H9 (cell line): ENCODE data around the gene TUB. TPM values are rescaled to one million over a fixed set of nuclear protein-coding genes. Genes with fewer than 3 reads are reported as not detected.

Experiments used
- DNase-seq: peaks from one replicate; pipeline ENCODE4 v3.0.0-alpha.2; 2017
- H2AFZ ChIP-seq: one replicate; pipeline ENCODE4 v1.6.1; 2013; ENCODE audit warnings: mild to moderate bottlenecking, low read length, control low read depth, moderate library complexity
- H2AK5ac ChIP-seq: 2 replicates; pipeline ENCODE4 v1.6.1; 2013; ENCODE audit warnings: low read length, control low read depth, mixed read lengths; ENCODE audit not compliant: insufficient read length
- H2BK120ac ChIP-seq: one replicate; pipeline ENCODE4 v1.6.1; 2013; ENCODE audit warnings: low read depth, mild to moderate bottlenecking, low read length, control low read depth, inconsistent platforms; ENCODE audit not compliant: poor library complexity, severe bottlenecking
- H2BK12ac ChIP-seq: 2 replicates; pipeline ENCODE4 v1.6.1; 2013; ENCODE audit warnings: low read length, control low read depth, mixed read lengths, low read depth; ENCODE audit not compliant: insufficient read length
- H2BK15ac ChIP-seq: 2 replicates; pipeline ENCODE4 v1.6.1; 2013; ENCODE audit warnings: low read depth, low read length, control low read depth
- H2BK20ac ChIP-seq: one replicate; pipeline ENCODE4 v1.6.1; 2013; ENCODE audit warnings: low read depth, mild to moderate bottlenecking, low read length, control low read depth, inconsistent platforms; ENCODE audit not compliant: poor library complexity, severe bottlenecking
- H2BK5ac ChIP-seq: 2 replicates; pipeline ENCODE4 v1.6.1; 2013; ENCODE audit warnings: low read length, control low read depth, mixed read lengths; ENCODE audit not compliant: insufficient read length
- H3K14ac ChIP-seq: 2 replicates; pipeline ENCODE4 v1.6.1; 2013; ENCODE audit warnings: low read length, control low read depth; ENCODE audit not compliant: insufficient read depth
- H3K18ac ChIP-seq: 2 replicates; pipeline ENCODE4 v1.6.1; 2013; ENCODE audit warnings: low read depth, mild to moderate bottlenecking, mixed read lengths, low read length, control low read depth; ENCODE audit not compliant: insufficient read length
- H3K23ac ChIP-seq: 2 replicates; pipeline ENCODE4 v1.6.1; 2013; ENCODE audit warnings: low read length, control low read depth, mixed read lengths, low read depth; ENCODE audit not compliant: insufficient read length
- H3K23me2 ChIP-seq: 2 replicates; pipeline ENCODE4 v1.6.1; 2013; ENCODE audit warnings: low read depth, mild to moderate bottlenecking, mixed read lengths, low read length, control low read depth; ENCODE audit not compliant: insufficient read length, poor library complexity, severe bottlenecking
- H3K27ac ChIP-seq: 2 replicates; pipeline ENCODE4 v1.5.1; 2013; ENCODE audit warnings: low read length, control low read depth, mixed read lengths, low read depth; ENCODE audit not compliant: insufficient read length
- H3K27me3 ChIP-seq: 2 replicates; pipeline ENCODE4 v1.6.1; 2013; ENCODE audit warnings: low read length, control low read depth, inconsistent platforms; ENCODE audit not compliant: insufficient read depth
- H3K4ac ChIP-seq: 2 replicates; pipeline ENCODE4 v1.6.1; 2013; ENCODE audit warnings: low read depth, mild to moderate bottlenecking, control low read depth, inconsistent platforms, low read length, moderate library complexity
- H3K4me1 ChIP-seq: 2 replicates; pipeline ENCODE4 v1.6.1; 2013; ENCODE audit warnings: low read length, control low read depth, inconsistent platforms; ENCODE audit not compliant: insufficient read depth
- H3K4me2 ChIP-seq: 2 replicates; pipeline ENCODE4 v1.6.1; 2013; ENCODE audit warnings: low read length, control low read depth, mixed read lengths; ENCODE audit not compliant: insufficient read length, insufficient read depth
- H3K56ac ChIP-seq: 2 replicates; pipeline ENCODE4 v1.6.1; 2013; ENCODE audit warnings: low read depth, mild to moderate bottlenecking, mixed read lengths, low read length, control low read depth; ENCODE audit not compliant: insufficient read length
- H3K79me1 ChIP-seq: 2 replicates; pipeline ENCODE4 v1.6.1; 2013; ENCODE audit warnings: low read depth, mild to moderate bottlenecking, moderate library complexity, low read length, control low read depth, inconsistent platforms; ENCODE audit not compliant: insufficient read depth, poor library complexity, severe bottlenecking
- H3K79me2 ChIP-seq: 2 replicates; pipeline ENCODE4 v1.6.1; 2013; ENCODE audit warnings: low read length, control low read depth, inconsistent platforms; ENCODE audit not compliant: insufficient read depth
- H3K9ac ChIP-seq: 2 replicates; pipeline ENCODE4 v1.6.1; 2013; ENCODE audit warnings: low read length, control low read depth, mixed read lengths; ENCODE audit not compliant: insufficient read length; ENCODE audit errors: extremely low read depth
- H3K9me3 ChIP-seq: one replicate; pipeline ENCODE4 v1.6.1; 2013; ENCODE audit warnings: low read depth, low read length, inconsistent platforms; ENCODE audit not compliant: control insufficient read depth
- H3T11ph ChIP-seq: one replicate; pipeline ENCODE4 v1.6.1; 2013; ENCODE audit warnings: mild to moderate bottlenecking, low read length, control low read depth, inconsistent platforms
- H4K20me1 ChIP-seq: one replicate; pipeline ENCODE4 v1.6.1; 2013; ENCODE audit not compliant: control insufficient read depth, insufficient read length, insufficient read depth
- H4K5ac ChIP-seq: 2 replicates; pipeline ENCODE4 v1.6.1; 2013; ENCODE audit warnings: low read depth, mild to moderate bottlenecking, mixed read lengths, low read length, control low read depth; ENCODE audit not compliant: insufficient read length
- H4K8ac ChIP-seq: replicated peaks from 2 replicates; pipeline ENCODE4 v1.6.1; 2013; ENCODE audit warnings: low read length, control low read depth, mixed read lengths, low read depth; ENCODE audit not compliant: insufficient read length
- H4K91ac ChIP-seq: 2 replicates; pipeline ENCODE4 v1.6.1; 2013; ENCODE audit warnings: low read depth, mild to moderate bottlenecking, moderate library complexity, mixed read lengths, low read length, control low read depth; ENCODE audit not compliant: insufficient read length
- H3K27ac Mint-ChIP-seq, 3 experiments: 2 replicates in 2 of 3; 3 replicates in 1 of 3; pipeline ENCODE4 v1.8.0; 2020 to 2021; ENCODE audit warnings: mixed read lengths in 3 of 3, mild to moderate bottlenecking in 1 of 3, moderate library complexity in 1 of 3
- H3K27me3 Mint-ChIP-seq: 2 replicates; pipeline ENCODE4 v1.8.0; 2021; ENCODE audit warnings: low read depth, mild to moderate bottlenecking, moderate library complexity, mixed read lengths
- H3K36me3 Mint-ChIP-seq, 3 experiments: 2 replicates in 2 of 3; 3 replicates in 1 of 3; pipeline ENCODE4 v1.8.0; 2020 to 2021; ENCODE audit warnings: low read depth in 3 of 3, mixed read lengths in 3 of 3; ENCODE audit not compliant: insufficient read depth in 1 of 3
- H3K4me1 Mint-ChIP-seq, 2 experiments: 2 replicates each; pipeline ENCODE4 v1.8.0; 2020; ENCODE audit warnings: mixed read lengths in 2 of 2
- H3K4me3 Mint-ChIP-seq, 2 experiments: 2 replicates in 1 of 2; 3 replicates in 1 of 2; pipeline ENCODE4 v1.8.0; 2020 to 2021; ENCODE audit warnings: mild to moderate bottlenecking in 2 of 2, mixed read lengths in 2 of 2, moderate library complexity in 1 of 2
- H3K9me3 Mint-ChIP-seq, 2 experiments: 2 replicates in 1 of 2; 3 replicates in 1 of 2; pipeline ENCODE4 v1.8.0; 2020; ENCODE audit warnings: mild to moderate bottlenecking in 2 of 2, mixed read lengths in 2 of 2, moderate library complexity in 1 of 2
- CTCF ChIP-seq: fragments of 200-600 bp; sonication (generic); conservative IDR thresholded peaks from 3 replicates; pipeline ENCODE4 v1.8.0; 2021; ENCODE audit warnings: antibody characterized with exemption, mild to moderate bottlenecking
- WGBS: extraction: QIAGEN DNeasy Blood & Tissue Kit; methylation state at CpG from one replicate; pipeline ENCODE4 v1.1.7; 2013; ENCODE audit warnings: missing lambda C conversion rate, low lambda C conversion rate, mixed read lengths; ENCODE audit not compliant: insufficient read length; ENCODE audit errors: extremely low coverage; 5-methylcytosine and 5-hydroxymethylcytosine counted together
- total RNA-seq: library from RNA; stranded (reverse); gene quantifications from 2 replicates; pipeline ENCODE4 v1.2.1, GENCODE V29; 2021

Gene TUB
- total RNA-seq, 1 experiment from 2014 or later: 14.8 TPM

- H3K27me3 Mint-ChIP-seq: peaks cover 14% of the 10 kb centered on the region
Measured at GRCh38 chr11:8063324-8063723, 17.7 kb upstream of the TUB start.

More at GRCh38 chr11:8063324-8063723, 17.7 kb upstream of the TUB start:
- H3K4me1 ChIP-seq: peaks cover 2% of the 10 kb centered on the region; the same call in 1 of the 2 replicates
- H3K18ac ChIP-seq: no peak overlapping the region
- no peak overlapping the region for H3K4me2 ChIP-seq
- no peaks in the 10 kb centered on the region for H3K9me3 Mint-ChIP-seq
- no peak overlapping the region for H2BK12ac ChIP-seq
- H3K14ac ChIP-seq: no peak overlapping the region
- peaks cover 10 to 27% of the 10 kb centered on the region in 2 experiments for H3K4me1 Mint-ChIP-seq
- H4K20me1 ChIP-seq: no peaks in the 10 kb centered on the region
- H3K79me2 ChIP-seq: no peaks in the 10 kb centered on the region
- no peaks in the 10 kb centered on the region for H3K36me3 Mint-ChIP-seq
- H4K5ac ChIP-seq: no peak overlapping the region
- no peak overlapping the region for H3K4me3 Mint-ChIP-seq
- no peak overlapping the region for H3K27ac ChIP-seq
- no peak overlapping the region for H4K8ac ChIP-seq
- H3K23ac ChIP-seq: no peak overlapping the region
- no peak overlapping the region for H2AK5ac ChIP-seq
- no peak overlapping the region for H4K91ac ChIP-seq
- no peaks in the 10 kb centered on the region for H3K23me2 ChIP-seq
- no peak overlapping the region for H3T11ph ChIP-seq
- H3K27ac Mint-ChIP-seq: no peak overlapping the region; a peak in 1 of 7 replicates
- H2BK15ac ChIP-seq: no peak overlapping the region
- TF ChIP-seq CTCF: no peak
- no peak overlapping the region for H3K4ac ChIP-seq
- H2BK120ac ChIP-seq: no peak overlapping the region
- H3K56ac ChIP-seq: no peak overlapping the region
- H3K79me1 ChIP-seq: no peaks in the 10 kb centered on the region
- no peak overlapping the region for H2BK20ac ChIP-seq
- H3K27me3 ChIP-seq: no peaks in the 10 kb centered on the region
- no peak for DNase-seq
- H3K9ac ChIP-seq: no peak overlapping the region
- H2BK5ac ChIP-seq: no peak overlapping the region
- no CpG with 5 or more reads among the region's 7 CpGs for WGBS
- no peaks in the 10 kb centered on the region for H3K9me3 ChIP-seq
- H2AFZ ChIP-seq: no peak overlapping the region
